EL (cell line): ENCODE measurements around the gene PSMG3.
"Not testable (repeated sequence)": the region's sequence is repeated elsewhere in the genome, so short reads cannot be mapped to it uniquely, and the experiment has no call there.

Source experiments
- DNase-seq: peaks from one replicate; pipeline ENCODE4 v3.0.0-alpha.2; 2016

PSMG3 gene

DNA sequence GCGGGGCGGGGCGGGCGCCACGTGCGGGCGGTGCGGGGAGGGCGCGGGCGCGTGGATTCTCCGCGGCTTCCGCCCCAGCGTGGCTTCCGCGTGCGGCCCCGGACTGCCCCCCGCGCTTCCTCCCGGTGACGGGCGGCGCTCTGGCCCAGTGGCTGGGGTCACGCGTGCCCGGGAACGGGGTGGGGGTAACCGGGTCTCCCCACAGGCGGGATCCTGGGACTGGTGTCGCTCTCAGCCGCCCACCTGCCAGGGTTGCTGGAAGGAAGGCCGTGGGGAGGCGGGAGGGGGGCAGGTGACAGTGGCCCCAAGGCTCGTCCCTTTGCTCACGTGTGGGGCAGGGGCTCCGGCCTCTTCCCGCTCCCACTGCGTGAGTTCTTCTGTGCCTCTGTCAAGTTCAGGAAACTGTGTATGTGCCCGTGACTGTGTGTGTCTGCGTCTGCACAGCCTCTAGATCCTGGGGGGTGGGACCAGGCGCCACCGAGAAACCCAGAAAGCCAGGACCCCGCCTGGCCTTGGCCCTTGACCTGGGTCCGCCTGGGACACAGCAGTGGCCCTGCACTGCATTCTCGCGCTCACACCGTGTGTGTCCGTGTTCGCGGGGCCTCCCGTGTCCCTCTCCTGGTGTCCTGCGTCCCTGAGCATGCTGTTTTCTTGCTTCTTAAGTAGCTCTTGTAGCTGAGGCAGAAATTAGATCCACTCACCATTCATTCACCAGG is 38.4 kb downstream of the PSMG3 start:
- DNase-seq, result peak; percentile 43

DNA sequence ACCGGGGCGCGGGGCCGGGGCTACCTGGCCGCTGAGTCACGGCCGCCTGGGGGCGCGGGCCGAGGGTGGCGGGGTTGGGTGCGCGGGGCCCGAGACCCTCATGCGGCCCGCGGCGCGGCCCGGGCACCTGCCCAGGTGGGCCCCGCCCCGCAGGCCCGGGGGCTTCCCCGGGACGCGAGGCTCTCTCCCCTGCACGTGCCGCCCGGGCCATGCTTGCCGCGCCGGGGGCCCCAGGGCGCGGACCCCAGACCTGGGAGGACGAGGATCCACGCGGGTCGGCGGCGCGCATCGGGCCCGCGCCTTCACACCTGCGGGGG is 38.9 kb downstream of the PSMG3 start:
- no peak for DNase-seq

DNA sequence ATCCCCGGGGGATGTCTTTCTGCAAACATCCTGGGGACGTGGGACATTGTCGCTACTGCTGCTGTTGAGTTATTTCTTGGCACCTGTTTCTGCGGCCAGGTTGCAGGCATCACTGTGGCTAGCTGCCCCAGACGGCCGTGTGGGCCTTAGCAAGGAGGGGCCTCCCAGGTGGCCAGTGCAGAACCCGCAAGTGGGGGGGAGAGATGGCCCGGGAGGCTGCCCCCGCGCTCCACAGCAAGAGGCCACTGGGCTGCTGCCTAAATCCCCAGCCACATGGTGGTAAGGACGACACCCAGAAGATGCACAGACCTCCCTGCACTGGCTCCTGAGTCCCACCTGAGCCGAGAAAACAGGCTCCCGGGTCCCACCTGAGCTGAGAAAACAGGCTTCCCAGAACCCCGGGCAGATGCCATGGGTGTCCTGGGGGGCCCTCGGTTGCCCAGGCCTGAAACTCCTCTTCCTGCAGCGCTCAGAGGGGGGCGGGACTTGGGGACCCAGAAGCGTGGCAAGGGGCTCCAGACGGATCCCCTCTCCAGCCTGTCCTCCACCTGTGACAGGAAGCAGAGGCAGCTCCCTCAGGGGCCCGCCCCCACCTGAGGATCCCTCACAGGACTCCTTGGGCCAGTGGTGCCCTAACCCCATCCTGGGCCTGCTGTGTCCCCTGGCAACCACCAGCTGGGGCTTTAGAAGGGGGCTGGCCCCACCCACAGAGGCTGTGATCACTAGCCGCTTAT is 40.3 kb downstream of the PSMG3 start:
- no peak for DNase-seq

DNA sequence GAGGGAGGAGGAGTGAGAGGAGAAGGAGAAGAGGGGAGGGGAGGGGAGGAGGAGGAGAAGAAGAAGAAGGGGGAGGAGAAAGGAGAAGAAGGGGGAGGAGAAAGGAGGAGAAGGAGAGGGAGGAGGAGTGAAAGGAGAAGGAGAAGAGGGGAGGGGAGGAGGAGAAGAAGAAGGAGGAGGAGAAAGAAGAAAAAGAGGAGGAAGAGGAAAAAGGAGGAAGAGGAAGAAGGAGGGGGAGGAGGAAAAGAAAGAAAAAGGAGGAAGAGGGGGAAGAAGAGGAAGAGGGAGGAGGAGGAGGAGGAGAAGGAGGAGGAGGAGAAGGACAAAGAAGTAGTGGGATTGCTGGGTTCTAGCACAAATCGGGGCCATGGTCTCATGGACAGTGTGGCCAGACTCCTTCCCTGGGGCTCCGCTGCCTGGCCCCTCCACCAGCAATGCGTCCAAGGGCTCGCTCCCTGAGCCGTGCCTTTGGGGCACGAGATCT is 43.5 kb downstream of the PSMG3 start:
- DNase-seq, result peak; percentile 33

DNA sequence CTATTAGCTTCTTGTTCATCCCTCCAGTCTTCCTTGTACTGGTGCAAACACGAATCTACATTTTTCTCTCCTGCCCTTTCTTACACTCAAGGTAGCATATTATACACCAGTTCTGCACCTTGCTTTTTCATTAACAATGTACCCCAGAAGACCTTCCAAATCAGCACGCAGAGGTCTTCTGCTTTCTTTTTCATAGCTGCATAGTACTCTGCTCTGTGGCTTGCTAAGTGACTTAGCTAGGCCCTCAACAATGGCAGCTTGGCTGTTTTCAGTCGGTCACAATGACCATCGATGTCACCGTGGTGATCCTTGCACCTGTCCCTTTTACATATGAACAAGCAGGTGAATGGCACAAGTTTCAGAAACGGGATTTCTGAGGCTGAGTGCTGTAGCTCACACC is 44.4 kb downstream of the PSMG3 start:
- no peak for DNase-seq

DNA sequence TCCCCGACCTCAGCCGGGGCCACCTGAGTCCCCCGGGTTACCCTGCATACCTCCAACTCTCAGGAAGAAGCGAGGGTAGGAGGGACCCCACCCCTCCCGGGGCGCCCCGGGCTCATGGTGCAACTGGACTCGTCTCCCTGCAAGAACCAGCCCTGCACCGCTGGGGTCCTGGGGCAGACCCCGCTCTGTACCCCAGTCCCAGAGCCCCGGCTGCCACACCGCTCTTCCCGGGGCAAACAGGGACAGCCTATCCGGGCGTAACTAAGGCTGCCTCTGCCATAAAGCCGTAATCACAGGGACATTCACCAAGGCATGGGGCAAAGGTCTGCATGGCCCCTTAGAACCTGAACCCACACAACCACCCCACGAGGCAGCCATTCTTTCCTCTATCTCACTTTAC is 46.0 kb downstream of the PSMG3 start:
- DNase-seq, result no peak

DNA sequence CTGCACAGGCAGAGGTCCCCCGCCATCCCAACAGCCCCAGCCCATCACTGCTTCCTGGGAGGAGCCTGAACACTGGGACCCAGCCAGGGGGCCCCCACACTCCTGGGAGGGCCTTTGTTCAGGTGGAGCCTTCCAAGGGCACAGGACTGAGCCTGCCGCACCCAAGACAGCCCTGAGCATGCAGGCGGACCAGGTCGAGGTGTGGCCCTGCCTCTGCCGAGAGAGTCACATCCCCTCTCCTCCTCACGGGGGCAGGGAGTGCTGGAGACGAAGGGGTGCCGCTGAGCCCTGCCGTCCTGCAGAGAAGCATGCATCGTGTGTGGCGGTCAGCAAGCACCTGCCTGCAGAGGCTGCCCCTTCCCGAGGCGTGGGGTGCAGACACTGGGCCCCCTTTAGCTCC is 46.6 kb downstream of the PSMG3 start:
- no peak for DNase-seq

DNA sequence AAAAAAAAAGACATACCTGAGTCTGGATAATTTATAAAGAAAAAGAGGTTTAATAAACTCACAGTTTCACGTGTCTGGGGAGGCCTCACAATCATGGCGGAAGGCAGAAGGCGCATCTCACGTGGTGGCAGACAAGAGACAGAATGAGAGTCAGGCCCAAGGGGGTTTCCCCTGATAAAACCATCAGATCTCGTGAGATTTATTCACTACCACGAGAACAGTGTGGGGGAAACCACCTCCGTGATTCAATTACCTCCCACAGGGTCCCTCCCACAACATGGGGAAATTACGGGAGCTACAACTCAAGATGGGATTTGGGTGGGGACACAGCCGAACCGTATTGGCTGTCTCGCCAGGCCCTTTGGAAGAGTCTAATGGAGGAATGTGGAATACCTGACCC is 48.4 kb downstream of the PSMG3 start:
- DNase-seq, result no peak

DNA sequence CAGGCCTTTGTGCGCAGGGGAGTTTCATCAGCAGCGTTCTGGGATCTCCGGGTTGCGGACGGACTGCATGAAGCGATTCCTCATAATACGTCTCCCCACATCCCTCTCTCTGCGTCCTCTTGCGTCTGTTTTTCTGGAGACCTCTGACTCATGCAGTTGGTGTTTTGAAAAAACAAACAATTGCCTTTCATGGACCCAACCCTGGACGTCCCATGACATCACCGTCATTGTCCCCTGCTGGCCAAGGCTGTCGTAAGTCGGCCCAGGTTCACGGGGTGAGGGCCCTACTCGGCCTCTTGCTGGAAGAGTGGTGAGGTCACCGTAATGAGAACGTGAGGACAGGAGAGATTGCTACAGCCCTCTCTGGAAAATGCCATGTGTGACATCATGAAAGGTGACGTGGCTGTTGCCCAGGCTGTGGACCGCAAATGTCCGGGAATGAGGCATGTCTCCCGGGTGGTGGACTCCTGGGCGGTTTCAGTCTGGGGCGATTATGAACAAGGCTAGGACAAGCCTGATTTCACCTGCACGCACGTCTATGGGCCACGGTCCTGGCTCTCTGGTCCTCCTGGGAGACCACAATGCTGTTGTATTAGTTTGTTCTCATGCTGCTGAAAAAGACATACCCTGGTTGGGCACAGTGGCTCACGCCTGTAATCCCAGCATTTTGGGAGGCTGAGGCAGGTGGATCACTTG is 49.1 kb downstream of the PSMG3 start:
- DNase-seq, result peak; percentile 86

DNA sequence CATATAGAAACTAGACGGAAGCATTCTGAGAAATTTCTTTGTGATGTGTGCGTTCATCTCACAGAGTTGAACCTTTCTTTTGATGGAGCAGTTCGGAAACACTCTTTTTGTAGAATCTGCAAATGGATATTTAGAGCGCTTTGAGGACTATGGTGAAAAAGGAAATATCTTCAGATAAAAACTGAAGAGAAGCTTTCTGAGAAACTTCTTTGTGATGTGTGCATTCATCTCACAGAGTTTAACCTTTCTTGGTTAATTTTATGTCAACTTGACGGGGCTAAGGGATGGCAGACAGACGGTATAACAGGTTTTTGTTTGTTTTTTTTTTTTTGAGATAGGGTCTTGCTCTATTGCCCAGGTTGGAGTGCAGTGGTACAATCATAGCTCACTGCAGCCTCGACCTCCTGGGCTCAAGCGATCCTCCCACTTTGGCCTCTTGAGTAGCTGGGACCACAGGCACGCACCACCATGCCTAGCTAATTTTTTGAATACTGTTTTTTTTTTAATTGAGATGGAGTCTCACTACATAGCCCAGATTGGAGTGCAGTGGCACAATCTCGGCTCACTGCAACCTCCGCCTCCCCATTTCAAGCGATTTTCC is 50.4 kb downstream of the PSMG3 start:
- DNase-seq, result not testable (repeated sequence)
